K562 (cell line): ENCODE results near the gene SPDEF. TPM values are rescaled to one million over a fixed set of nuclear protein-coding genes. Genes with fewer than 3 reads are reported as not detected.

Experiments used
- ATAC-seq: fragments of 200-7000 bp; cut with Tn5 transposase; 3 replicates; pipeline ENCODE4 v1.9.1; 2020; ENCODE audit warnings: moderate library complexity
- BruUV-seq: library from RNA; stranded (reverse); fragments of 400-500 nt; replicated peaks from 2 replicates; lab custom pipeline; 2021; lab: Mats Ljungman, UMichigan
- CTCF ChIA-PET: fragments of 300-600 bp; formaldehyde crosslinking; extraction: SDS; loops from one replicate; lab custom pipeline; 2021; ENCODE audit warnings: low intra/inter-chr PET ratio; lab: Yijun Ruan, JAX
- POLR2A ChIA-PET: fragments of 300-600, 350-650 bp; sonication (Branson Sonifier 250); formaldehyde crosslinking; extraction: SDS; loops from one replicate; lab custom pipeline; 2021; ENCODE audit warnings: antibody characterized with exemption, inconsistent platforms; lab: Yijun Ruan, JAX
- DNase-seq, 4 experiments: peaks; one replicate each; pipeline versions ENCODE4 v3.0.0 to v3.0.0-alpha.2; 2011 to 2018; ENCODE audit warnings: low spot score in 3 of 4, mixed read lengths in 3 of 4; ENCODE audit errors: extremely low read depth in 1 of 4
- FAIRE-seq: peaks from 2 replicates; lab custom pipeline; 2011; peaks lifted over from hg19 to GRCh38; lab: Jason Lieb, UNC
- H2AFZ ChIP-seq: 2 replicates; pipeline ENCODE4 v1.6.0; 2011; ENCODE audit warnings: low read depth, low read length, control low read depth, inconsistent platforms
- H3K27ac ChIP-seq: fragments of 200-600 bp; 3 replicates; pipeline ENCODE4 v1.8.0; 2011; ENCODE audit warnings: low read depth, mild to moderate bottlenecking, control low read depth, inconsistent platforms, low read length, moderate library complexity, mixed read lengths; ENCODE audit errors: extremely low read depth
- H3K27me3 ChIP-seq, 2 experiments: fragments of 300-600 bp in 1 of 2; 2 replicates in 1 of 2; 3 replicates in 1 of 2; pipeline versions ENCODE4 v1.6.0 to v1.8.0; 2011; ENCODE audit warnings: inconsistent platforms in 2 of 2, low read length in 2 of 2, mild to moderate bottlenecking in 1 of 2, mixed read lengths in 1 of 2, moderate library complexity in 1 of 2; ENCODE audit not compliant: control insufficient read depth in 2 of 2, insufficient read depth in 2 of 2
- H3K36me3 ChIP-seq: fragments of 300-600 bp; 3 replicates; pipeline ENCODE4 v1.8.0; 2011; ENCODE audit warnings: mild to moderate bottlenecking, low read length, inconsistent platforms; ENCODE audit not compliant: control insufficient read depth, insufficient read depth
- H3K4me1 ChIP-seq, 2 experiments: fragments of 200-600 bp in 1 of 2; replicated peaks in 1 of 2; 2 replicates in 1 of 2; 3 replicates in 1 of 2; pipeline versions ENCODE4 v1.5.1 to v1.8.0; 2011; ENCODE audit warnings: inconsistent platforms in 2 of 2, low read length in 2 of 2, mild to moderate bottlenecking in 1 of 2, mixed read lengths in 1 of 2, moderate library complexity in 1 of 2; ENCODE audit not compliant: control insufficient read depth in 2 of 2, insufficient read depth in 2 of 2
- H3K4me2 ChIP-seq: 2 replicates; pipeline ENCODE4 v1.6.1; 2011; ENCODE audit warnings: low read length, control low read depth, inconsistent platforms, mixed read lengths; ENCODE audit not compliant: insufficient read depth
- H3K4me3 ChIP-seq: fragments of 200-600 bp; sonication (generic), shearing (Covaris generic); 2 replicates; pipeline ENCODE4 v1.5.1; 2016; ENCODE audit warnings: control low read depth, inconsistent platforms
- H3K79me2 ChIP-seq: fragments of 200-600 bp; 3 replicates; pipeline ENCODE4 v1.8.0; 2011; ENCODE audit warnings: low read length, inconsistent platforms; ENCODE audit not compliant: control insufficient read depth, insufficient read depth
- H3K9ac ChIP-seq, 2 experiments: 2 replicates each; pipeline versions ENCODE4 v1.6.0 to v1.6.1; 2011; ENCODE audit warnings: low read depth in 2 of 2, low read length in 2 of 2, control low read depth in 1 of 2, inconsistent platforms in 1 of 2, mild to moderate bottlenecking in 1 of 2, mixed read lengths in 1 of 2; ENCODE audit not compliant: insufficient read depth in 1 of 2
- H3K9me1 ChIP-seq: one replicate; pipeline ENCODE4 v1.6.0; 2011; ENCODE audit warnings: inconsistent platforms, mild to moderate bottlenecking, low read length, moderate library complexity; ENCODE audit not compliant: control insufficient read depth, insufficient read depth
- H3K9me3 ChIP-seq: replicated peaks from 2 replicates; pipeline ENCODE4 v1.5.1; 2011; ENCODE audit warnings: low read depth, low read length, inconsistent platforms; ENCODE audit not compliant: control insufficient read depth, insufficient read depth
- H4K20me1 ChIP-seq: replicated peaks from 2 replicates; pipeline ENCODE4 v1.6.1; 2011; ENCODE audit warnings: low read length, inconsistent platforms, mixed read lengths; ENCODE audit not compliant: control insufficient read depth, insufficient read depth
- FOXJ3 ChIP-seq: sonication (generic); formaldehyde crosslinking; IDR thresholded peaks from 2 replicates; pipeline ENCODE4 v1.4.0; 2020; ENCODE audit warnings: mild to moderate bottlenecking, missing genetic modification reagents
- FOXK1 ChIP-seq: sonication (generic); formaldehyde crosslinking; IDR thresholded peaks from 2 replicates; pipeline ENCODE4 v1.8.0; 2022; ENCODE audit warnings: missing genetic modification reagents, mild to moderate bottlenecking, borderline replicate concordance
- ILF3 ChIP-seq: fragments of 450-650 bp; IDR thresholded peaks from 2 replicates; pipeline ENCODE4 v1.6.1; 2018; ENCODE audit warnings: antibody characterized with exemption, mild to moderate bottlenecking, moderate library complexity, borderline replicate concordance
- JUNB ChIP-seq: fragments of 450-650 bp; formaldehyde crosslinking; conservative IDR thresholded peaks from 2 replicates; pipeline ENCODE4 v1.4.0; 2020; ENCODE audit warnings: mild to moderate bottlenecking
- KLF1 ChIP-seq: fragments of 450-650 bp; IDR thresholded peaks from 2 replicates; pipeline ENCODE4 v1.6.1; 2016; ENCODE audit warnings: missing genetic modification characterization, missing compliant biosample characterization
- KLF13 ChIP-seq: fragments of 450-650 bp; IDR thresholded peaks from 2 replicates; pipeline ENCODE4 v1.6.1; 2016; ENCODE audit warnings: missing genetic modification characterization, low read depth, mild to moderate bottlenecking, missing compliant biosample characterization, moderate library complexity, borderline replicate concordance
- MEIS2 ChIP-seq: fragments of 450-650 bp; IDR thresholded peaks from 2 replicates; pipeline ENCODE4 v1.6.1; 2014; ENCODE audit warnings: mild to moderate bottlenecking; ENCODE audit not compliant: partially characterized antibody
- RBM14 ChIP-seq: fragments of 200-400 bp; formaldehyde crosslinking; IDR thresholded peaks from 2 replicates; pipeline ENCODE4 v1.6.1; 2018; ENCODE audit warnings: low read depth, mild to moderate bottlenecking, low read length, moderate library complexity, borderline replicate concordance; ENCODE audit not compliant: insufficient read depth
- ZBTB7A ChIP-seq: IDR thresholded peaks from 2 replicates; pipeline ENCODE4 v1.6.1; 2011; ENCODE audit warnings: low read depth, mild to moderate bottlenecking, low read length, moderate library complexity, borderline replicate concordance; ENCODE audit not compliant: control insufficient read depth
- ZNF217 ChIP-seq: sonication (generic); formaldehyde crosslinking; IDR thresholded peaks from 2 replicates; pipeline ENCODE4 v1.8.0; 2022; ENCODE audit warnings: mild to moderate bottlenecking, missing genetic modification reagents
- ZNF431 ChIP-seq: sonication (generic); formaldehyde crosslinking; IDR thresholded peaks from 2 replicates; pipeline ENCODE4 v1.8.0; 2022; ENCODE audit warnings: mild to moderate bottlenecking, missing genetic modification reagents
- WGBS: fragments of 100-300 bp; shearing (Covaris generic); methylation state at CpG from one replicate; pipeline ENCODE4 v1.1.6; 2016; ENCODE audit warnings: low coverage, mixed read lengths; ENCODE audit not compliant: insufficient coverage; ENCODE audit errors: missing lambda C conversion rate; 5-methylcytosine and 5-hydroxymethylcytosine counted together
- in situ Hi-C: fragments of 300-500 bp; cut with MboI; formaldehyde crosslinking; loops from 4 replicates; pipeline ENCODE4 v1.15.0; 2018; ENCODE audit warnings: inconsistent platforms, mixed read lengths
- intact Hi-C: fragments of 100-400 bp; cut with micrococcal nuclease; formaldehyde crosslinking; loops from 2 replicates; pipeline ENCODE4 v1.14.2; 2022
- polyA plus RNA-seq, 8 experiments: library from polyadenylated mRNA; depleted of rRNA in 4 of 8; stranded (reverse) in 5 of 8; unstranded in 3 of 8; fragments of >200 nt; fragmentation: Nextera tagmentation in 2 of 8; fragmentation: Illumina TruSeq in 1 of 8; extraction: Ambion mirVana in 2 of 8; extraction: Trizol in 1 of 8; gene quantifications; 2 replicates each; pipeline versions ENCODE4 v1.2.1 to v1.2.3, GENCODE V29; 2011 to 2014; ENCODE audit warnings: inconsistent platforms in 1 of 8, missing spikeins in 1 of 8
- total RNA-seq, 7 experiments: library from RNA; depleted of rRNA in 6 of 7; stranded (reverse); fragments of >200 nt in 6 of 7; fragmentation: Illumina TruSeq in 2 of 7; extraction: Trizol in 2 of 7; gene quantifications; 2 replicates each; pipeline versions ENCODE4 v1.2.1 to v1.2.3, GENCODE V29; 2011 to 2021; ENCODE audit warnings: low replicate concordance in 1 of 7
- TF ChIP-seq, protein P1 (sequence below): fragments of 250-450 bp; sonication (Bioruptor Pico); IDR thresholded peaks from 2 replicates; pipeline ENCODE4 v1.5.0; 2021
- TF ChIP-seq, protein P2 (sequence below): conservative IDR thresholded peaks from 2 replicates; pipeline ENCODE4 v1.6.1; 2011; ENCODE audit warnings: low read depth, mild to moderate bottlenecking, low read length; ENCODE audit not compliant: control insufficient read depth
- TF ChIP-seq, protein P3 (sequence below), 2 experiments: IDR thresholded peaks in 1 of 2; conservative IDR thresholded peaks in 1 of 2; 2 replicates each; pipeline ENCODE4 v1.6.1; 2016; ENCODE audit warnings: low read depth in 2 of 2, mild to moderate bottlenecking in 1 of 2, missing compliant biosample characterization in 1 of 2, missing genetic modification characterization in 1 of 2, moderate library complexity in 1 of 2
- TF ChIP-seq, protein P4 (sequence below): IDR thresholded peaks from 2 replicates; pipeline ENCODE4 v1.6.1; 2016; ENCODE audit warnings: missing genetic modification characterization, missing compliant biosample characterization

The SPDEF gene
- total and polyA plus RNA-seq, 9 of the 15 experiments (the other 6 are each of a cell fraction or from before 2014, with no cell fraction given), result 0.04 to 0.12 (median 0.11) TPM; not detected in 5

DNA sequence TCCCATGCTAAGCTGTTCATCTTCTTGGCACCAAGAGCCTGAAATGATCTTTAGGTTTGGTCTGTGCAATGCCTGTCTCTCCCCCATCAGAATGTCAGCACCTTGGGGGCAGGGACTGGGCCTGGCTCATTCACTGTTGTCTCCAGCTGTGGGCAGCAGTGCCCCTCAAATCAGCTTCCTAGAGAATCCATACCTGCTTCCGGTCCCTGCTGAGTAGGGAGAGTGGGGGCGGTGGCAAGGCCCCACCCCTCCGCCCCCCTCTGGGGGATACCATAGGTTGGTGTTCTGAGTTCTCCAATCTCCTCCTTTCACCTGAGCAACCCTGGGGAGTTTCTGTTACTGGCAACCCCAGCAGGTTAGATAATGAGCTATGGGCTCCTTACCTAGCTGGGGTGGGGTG, 19.2 kb upstream of the SPDEF start:
- WGBS, result 33% methylated on average over 3 of the region's 3 CpGs
- in situ Hi-C loops, result no loop called here
- POLR2A ChIA-PET, result interaction anchor here (1.0 to 1.5 kb wide), 4 partner anchors 9 to 19 kb away, joined by 3 to 6 read pairs (median 4); no protein-coding TSS in a partner anchor
- TF ChIP-seq, protein P1, sequence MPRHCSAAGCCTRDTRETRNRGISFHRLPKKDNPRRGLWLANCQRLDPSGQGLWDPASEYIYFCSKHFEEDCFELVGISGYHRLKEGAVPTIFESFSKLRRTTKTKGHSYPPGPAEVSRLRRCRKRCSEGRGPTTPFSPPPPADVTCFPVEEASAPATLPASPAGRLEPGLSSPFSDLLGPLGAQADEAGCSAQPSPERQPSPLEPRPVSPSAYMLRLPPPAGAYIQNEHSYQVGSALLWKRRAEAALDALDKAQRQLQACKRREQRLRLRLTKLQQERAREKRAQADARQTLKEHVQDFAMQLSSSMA, result no peak
- TF ChIP-seq, protein P2, sequence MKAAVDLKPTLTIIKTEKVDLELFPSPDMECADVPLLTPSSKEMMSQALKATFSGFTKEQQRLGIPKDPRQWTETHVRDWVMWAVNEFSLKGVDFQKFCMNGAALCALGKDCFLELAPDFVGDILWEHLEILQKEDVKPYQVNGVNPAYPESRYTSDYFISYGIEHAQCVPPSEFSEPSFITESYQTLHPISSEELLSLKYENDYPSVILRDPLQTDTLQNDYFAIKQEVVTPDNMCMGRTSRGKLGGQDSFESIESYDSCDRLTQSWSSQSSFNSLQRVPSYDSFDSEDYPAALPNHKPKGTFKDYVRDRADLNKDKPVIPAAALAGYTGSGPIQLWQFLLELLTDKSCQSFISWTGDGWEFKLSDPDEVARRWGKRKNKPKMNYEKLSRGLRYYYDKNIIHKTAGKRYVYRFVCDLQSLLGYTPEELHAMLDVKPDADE, result no peak
- TF ChIP-seq FOXJ3 (CRISPR knock-in tag), result no peak
- TF ChIP-seq RBM14, result no peak
- TF ChIP-seq KLF1 (tag), result peak; percentile 79
- TF ChIP-seq MEIS2, result peak; percentile 3
- no peak for TF ChIP-seq ILF3
- TF ChIP-seq, protein P3, sequence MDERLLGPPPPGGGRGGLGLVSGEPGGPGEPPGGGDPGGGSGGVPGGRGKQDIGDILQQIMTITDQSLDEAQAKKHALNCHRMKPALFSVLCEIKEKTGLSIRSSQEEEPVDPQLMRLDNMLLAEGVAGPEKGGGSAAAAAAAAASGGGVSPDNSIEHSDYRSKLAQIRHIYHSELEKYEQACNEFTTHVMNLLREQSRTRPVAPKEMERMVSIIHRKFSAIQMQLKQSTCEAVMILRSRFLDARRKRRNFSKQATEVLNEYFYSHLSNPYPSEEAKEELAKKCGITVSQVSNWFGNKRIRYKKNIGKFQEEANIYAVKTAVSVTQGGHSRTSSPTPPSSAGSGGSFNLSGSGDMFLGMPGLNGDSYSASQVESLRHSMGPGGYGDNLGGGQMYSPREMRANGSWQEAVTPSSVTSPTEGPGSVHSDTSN (CRISPR knock-in tag; IDR thresholded peaks at IDR 0.05; ENCODE audit: low read depth), result no peak
- TF ChIP-seq, protein P3 (tag; conservative IDR thresholded peaks at IDR 0.05; ENCODE audit: low read depth), result no peak
- no peak for TF ChIP-seq ZNF431 (CRISPR knock-in tag)
- TF ChIP-seq JUNB (CRISPR knock-in tag), result no peak
- peak; percentile 53; the same call in 1 of the 2 replicates for TF ChIP-seq ZBTB7A
- TF ChIP-seq ZNF217, result no peak
- TF ChIP-seq FOXK1 (CRISPR knock-in tag), result no peak
- TF ChIP-seq KLF13 (tag), result peak; percentile 64; the same call in 1 of the 2 replicates
- TF ChIP-seq, protein P4, sequence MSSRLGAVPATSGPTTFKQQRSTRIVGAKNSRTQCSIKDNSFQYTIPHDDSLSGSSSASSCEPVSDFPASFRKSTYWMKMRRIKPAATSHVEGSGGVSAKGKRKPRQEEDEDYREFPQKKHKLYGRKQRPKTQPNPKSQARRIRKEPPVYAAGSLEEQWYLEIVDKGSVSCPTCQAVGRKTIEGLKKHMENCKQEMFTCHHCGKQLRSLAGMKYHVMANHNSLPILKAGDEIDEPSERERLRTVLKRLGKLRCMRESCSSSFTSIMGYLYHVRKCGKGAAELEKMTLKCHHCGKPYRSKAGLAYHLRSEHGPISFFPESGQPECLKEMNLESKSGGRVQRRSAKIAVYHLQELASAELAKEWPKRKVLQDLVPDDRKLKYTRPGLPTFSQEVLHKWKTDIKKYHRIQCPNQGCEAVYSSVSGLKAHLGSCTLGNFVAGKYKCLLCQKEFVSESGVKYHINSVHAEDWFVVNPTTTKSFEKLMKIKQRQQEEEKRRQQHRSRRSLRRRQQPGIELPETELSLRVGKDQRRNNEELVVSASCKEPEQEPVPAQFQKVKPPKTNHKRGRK (tag), result no peak

More for the DNA sequence above, 19.2 kb upstream of the SPDEF start:
- Histone ChIP-seq H2AFZ (no peak overlapping the region), H3K9me3 (no peaks in the 10 kb centered on the region), H3K4me2 (no peak overlapping the region), H3K27ac (no peak overlapping the region), H3K27me3 (no peaks in the 10 kb centered on the region), H3K4me1 (peaks cover 10 to 30% of the 10 kb centered on the region in 2 experiments; a peak in 4 of 5 replicates), H3K79me2 (no peaks in the 10 kb centered on the region), H3K9me1 (no peaks in the 10 kb centered on the region), H3K9ac (no peak overlapping the region), H4K20me1 (no peaks in the 10 kb centered on the region; the same call in 1 of the 2 replicates), H3K36me3 (no peaks in the 10 kb centered on the region), H3K4me3 (no peak overlapping the region)
- ATAC-seq (peak; percentile 56), FAIRE-seq (no peak), DNase-seq (peak; percentile 52 to 83 (median 75))
- intact Hi-C loops, result no loop called here
- BruUV-seq, result no TSS peak
- CTCF ChIA-PET, result interaction anchor here (0.5 kb wide), 1 partner anchor 22 kb away, joined by 3 read pairs; no protein-coding TSS in a partner anchor
